Neural cell (in vitro differentiated cells): ENCODE measurements around the gene SLC27A2.

Source experiments
- POLR2AphosphoS5 ChIP-seq: IDR thresholded peaks from 2 replicates; pipeline ENCODE4 v1.6.1; 2012
- RAD21 ChIP-seq: fragments of 450-650 bp; conservative IDR thresholded peaks from 2 replicates; pipeline ENCODE4 v1.6.1; 2014; ENCODE audit warnings: antibody characterized with exemption, mild to moderate bottlenecking, moderate library complexity
- TF ChIP-seq, protein P1 (sequence below): fragments of 450-650 bp; IDR thresholded peaks from 2 replicates; pipeline ENCODE4 v1.5.1; 2014; ENCODE audit warnings: antibody characterized with exemption, mild to moderate bottlenecking, moderate library complexity; ENCODE audit not compliant: poor library complexity, severe bottlenecking

DNA sequence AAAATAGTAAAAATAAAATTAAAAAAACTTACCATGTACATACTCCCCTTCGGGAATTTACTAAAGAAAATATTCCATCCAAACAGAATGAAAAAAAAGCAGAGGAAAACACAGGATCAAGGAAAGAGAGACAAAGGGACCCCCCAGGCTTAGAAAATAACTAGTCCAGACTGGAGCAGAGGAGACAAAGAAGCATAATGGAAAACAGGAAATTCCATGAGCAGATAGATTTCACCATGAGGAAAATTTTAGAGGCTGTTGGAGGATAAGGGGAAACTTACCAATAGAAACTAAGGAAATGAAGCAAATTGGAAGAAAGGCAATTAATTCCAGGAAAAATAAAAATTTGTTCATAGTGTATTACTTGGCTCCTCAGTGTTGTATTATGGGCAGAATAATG lies 36.7 kb downstream of the SLC27A2 start:
- TF ChIP-seq, protein P1, sequence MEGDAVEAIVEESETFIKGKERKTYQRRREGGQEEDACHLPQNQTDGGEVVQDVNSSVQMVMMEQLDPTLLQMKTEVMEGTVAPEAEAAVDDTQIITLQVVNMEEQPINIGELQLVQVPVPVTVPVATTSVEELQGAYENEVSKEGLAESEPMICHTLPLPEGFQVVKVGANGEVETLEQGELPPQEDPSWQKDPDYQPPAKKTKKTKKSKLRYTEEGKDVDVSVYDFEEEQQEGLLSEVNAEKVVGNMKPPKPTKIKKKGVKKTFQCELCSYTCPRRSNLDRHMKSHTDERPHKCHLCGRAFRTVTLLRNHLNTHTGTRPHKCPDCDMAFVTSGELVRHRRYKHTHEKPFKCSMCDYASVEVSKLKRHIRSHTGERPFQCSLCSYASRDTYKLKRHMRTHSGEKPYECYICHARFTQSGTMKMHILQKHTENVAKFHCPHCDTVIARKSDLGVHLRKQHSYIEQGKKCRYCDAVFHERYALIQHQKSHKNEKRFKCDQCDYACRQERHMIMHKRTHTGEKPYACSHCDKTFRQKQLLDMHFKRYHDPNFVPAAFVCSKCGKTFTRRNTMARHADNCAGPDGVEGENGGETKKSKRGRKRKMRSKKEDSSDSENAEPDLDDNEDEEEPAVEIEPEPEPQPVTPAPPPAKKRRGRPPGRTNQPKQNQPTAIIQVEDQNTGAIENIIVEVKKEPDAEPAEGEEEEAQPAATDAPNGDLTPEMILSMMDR, result no peak
- TF ChIP-seq RAD21 (no peak), POLR2AphosphoS5 (no peak)
